Activated CD8-positive, alpha-beta memory T cell treated with anti-CD3 and anti-CD28 coated beads for 36 hours (primary cell): Measurements from ENCODE around the gene BCAS3. TPM values are rescaled to one million over a fixed set of nuclear protein-coding genes. Genes with fewer than 3 reads are reported as not detected.

Experiments
- CTCF ChIA-PET: fragments of 350-600 bp; sonication (Branson Sonifier 250); formaldehyde crosslinking; loops from one replicate; lab custom pipeline; 2021; ENCODE audit warnings: antibody characterized with exemption; lab: Charles Lee
- POLR2A ChIA-PET: fragments of 350-600 bp; sonication (Branson Sonifier 250); formaldehyde crosslinking; loops from one replicate; lab custom pipeline; 2021; ENCODE audit warnings: antibody characterized with exemption; lab: Charles Lee
- total RNA-seq, 2 experiments: library from RNA; stranded (reverse); gene quantifications; one replicate each; pipeline ENCODE4 v1.2.3, GENCODE V29; 2021

The BCAS3 gene
- total RNA-seq, 2 experiments from 2014 or later = 6.9 to 9.3 TPM

DNA sequence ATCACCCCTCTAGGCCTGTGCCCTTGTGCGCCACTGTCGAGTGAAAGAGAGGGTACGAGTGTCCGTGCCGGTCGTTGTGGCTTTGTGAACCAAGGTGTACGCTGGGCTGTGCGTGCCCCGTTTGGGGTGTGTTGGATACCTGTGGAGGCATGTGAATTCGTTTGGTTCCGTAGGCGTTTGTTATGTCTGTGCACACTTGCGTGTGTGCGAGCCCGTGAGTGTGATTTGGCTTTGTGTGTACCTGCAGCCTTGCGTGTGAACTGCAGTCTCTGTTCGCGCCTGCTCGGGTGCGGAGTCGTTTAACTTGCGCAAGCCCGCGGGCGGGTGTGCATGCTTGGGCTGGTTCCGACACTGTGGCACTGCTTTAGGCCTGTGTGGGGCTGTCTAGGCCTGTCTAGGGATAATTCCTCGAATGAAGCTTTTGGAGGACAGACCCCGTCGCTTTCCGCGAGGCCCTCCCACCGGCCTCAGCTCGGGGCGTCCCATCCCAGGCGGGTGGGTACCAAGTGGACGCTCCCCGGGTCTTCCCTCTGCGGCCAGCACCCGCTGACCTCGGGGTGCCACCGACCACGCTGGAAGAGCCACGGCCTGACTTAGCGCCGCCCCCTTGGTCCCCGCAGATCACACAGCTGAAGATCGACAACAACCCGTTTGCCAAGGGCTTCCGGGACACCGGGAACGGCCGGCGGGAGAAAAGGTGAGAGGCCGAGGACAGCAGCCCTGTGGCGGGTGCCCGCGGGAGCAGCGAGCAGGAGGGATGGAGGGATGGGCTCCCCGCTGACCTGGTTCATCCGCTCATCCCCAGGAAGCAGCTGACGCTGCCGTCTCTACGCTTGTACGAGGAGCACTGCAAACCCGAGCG is 726.4 kb downstream of the BCAS3 start:
- ChIA-PET POLR2A (no interaction called here), CTCF (interaction anchor here (1.3 kb wide), 1 partner anchor 662 kb away, joined by 3 read pairs; no protein-coding TSS in a partner anchor)

DNA sequence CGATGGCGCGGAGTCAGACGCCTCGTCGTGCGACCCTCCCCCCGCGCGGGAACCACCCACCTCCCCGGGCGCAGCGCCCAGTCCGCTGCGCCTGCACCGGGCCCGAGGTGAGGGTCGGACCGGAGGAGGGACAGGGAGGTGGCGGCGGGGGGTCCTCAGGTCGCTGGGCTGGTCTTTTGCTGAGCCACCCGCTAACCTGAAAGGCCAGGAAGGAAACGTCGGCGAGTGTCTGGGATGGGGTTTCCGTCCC is 726.9 kb downstream of the BCAS3 start:
- CTCF ChIA-PET = interaction anchor here (1.3 kb wide), 1 partner anchor 661 kb away, joined by 3 read pairs; no protein-coding TSS in a partner anchor
- POLR2A ChIA-PET = no interaction called here

DNA sequence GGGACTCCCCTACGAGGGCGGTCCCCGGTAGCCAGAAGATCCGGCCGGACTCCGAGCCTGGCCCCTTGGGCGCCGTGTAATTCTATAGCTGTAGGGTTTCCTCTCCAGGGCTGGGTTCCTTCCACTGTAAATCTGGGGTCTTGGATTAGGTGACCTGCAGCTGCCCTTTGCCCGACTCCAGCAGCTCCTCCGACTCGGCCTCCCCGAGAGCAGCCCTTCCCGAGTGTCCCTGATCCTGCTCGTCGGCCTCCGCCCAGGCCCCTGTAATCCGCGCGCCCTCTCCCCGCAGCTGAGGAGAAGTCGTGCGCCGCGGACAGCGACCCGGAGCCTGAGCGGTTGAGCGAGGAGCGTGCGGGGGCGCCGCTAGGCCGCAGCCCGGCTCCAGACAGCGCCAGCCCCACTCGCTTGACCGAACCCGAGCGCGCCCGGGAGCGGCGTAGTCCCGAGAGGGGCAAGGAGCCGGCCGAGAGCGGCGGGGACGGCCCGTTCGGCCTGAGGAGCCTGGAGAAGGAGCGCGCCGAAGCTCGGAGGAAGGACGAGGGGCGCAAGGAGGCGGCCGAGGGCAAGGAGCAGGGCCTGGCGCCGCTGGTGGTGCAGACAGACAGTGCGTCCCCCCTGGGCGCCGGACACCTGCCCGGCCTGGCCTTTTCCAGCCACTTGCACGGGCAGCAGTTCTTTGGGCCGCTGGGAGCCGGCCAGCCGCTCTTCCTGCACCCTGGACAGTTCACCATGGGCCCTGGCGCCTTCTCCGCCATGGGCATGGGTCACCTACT is 727.4 kb downstream of the BCAS3 start:
- ChIA-PET CTCF (interaction anchor here (1.3 kb wide), 1 partner anchor 661 kb away, joined by 3 read pairs; no protein-coding TSS in a partner anchor), POLR2A (interaction anchor here (0.6 kb wide), 2 partner anchors 8 to 619 kb away, joined by 3 to 4 read pairs; no protein-coding TSS in a partner anchor)

DNA sequence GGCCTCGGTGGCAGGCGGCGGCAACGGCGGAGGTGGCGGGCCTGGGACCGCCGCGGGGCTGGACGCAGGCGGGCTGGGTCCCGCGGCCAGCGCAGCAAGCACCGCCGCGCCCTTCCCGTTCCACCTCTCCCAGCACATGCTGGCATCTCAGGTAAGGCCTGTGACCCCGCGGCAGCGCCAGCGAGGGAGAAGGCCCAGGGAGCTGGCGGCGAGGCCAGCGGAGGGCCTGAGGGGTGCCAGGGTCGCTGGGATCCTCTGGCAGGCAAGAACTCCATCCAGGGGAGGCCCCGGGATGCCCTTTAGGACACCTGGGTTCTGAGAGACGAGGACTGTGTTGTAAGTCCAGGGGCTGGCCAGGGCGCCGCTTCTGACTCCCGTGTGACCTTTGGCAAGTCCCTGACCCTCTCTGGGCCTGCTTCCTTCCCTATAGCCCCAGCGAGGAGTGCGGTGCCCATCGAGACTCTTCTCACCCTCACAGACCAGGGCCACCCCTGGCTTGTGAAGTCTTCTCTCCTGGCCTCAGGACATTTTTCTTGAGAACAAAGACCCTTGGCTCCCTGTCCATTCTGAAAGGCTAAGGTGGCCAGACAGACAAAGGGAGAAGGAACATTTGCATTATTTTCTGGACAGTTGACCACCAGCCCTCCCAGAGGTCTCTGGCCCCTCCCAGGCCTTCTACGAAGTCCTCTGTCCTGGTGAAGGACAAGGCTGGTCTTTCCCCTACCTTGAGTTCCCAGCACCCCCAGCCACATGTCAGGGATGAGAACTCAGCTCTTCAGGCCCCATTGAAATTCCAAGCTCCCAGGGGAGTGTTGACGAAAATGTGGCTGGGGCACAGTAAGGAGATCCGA is 728.3 kb downstream of the BCAS3 start:
- ChIA-PET POLR2A (interaction anchor here (0.6 kb wide), 1 partner anchor 618 kb away, joined by 3 read pairs; no protein-coding TSS in a partner anchor), CTCF (no interaction called here)

DNA sequence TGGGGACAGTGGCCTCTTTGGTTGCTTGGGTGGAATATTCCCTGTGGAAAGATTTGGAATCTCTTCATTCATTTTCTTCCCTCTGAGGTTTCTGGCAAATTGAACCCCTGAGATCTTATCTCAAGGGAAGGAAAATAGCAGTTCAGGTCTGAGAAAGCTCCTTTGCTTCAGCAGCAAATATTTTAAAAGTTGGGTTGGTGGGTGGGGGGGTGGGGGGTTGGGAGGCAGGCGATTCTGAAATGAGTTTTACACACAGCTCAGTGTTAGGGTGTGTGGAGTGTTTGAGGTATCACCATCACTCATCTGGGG is 728.8 kb downstream of the BCAS3 start:
- CTCF ChIA-PET = no interaction called here

DNA sequence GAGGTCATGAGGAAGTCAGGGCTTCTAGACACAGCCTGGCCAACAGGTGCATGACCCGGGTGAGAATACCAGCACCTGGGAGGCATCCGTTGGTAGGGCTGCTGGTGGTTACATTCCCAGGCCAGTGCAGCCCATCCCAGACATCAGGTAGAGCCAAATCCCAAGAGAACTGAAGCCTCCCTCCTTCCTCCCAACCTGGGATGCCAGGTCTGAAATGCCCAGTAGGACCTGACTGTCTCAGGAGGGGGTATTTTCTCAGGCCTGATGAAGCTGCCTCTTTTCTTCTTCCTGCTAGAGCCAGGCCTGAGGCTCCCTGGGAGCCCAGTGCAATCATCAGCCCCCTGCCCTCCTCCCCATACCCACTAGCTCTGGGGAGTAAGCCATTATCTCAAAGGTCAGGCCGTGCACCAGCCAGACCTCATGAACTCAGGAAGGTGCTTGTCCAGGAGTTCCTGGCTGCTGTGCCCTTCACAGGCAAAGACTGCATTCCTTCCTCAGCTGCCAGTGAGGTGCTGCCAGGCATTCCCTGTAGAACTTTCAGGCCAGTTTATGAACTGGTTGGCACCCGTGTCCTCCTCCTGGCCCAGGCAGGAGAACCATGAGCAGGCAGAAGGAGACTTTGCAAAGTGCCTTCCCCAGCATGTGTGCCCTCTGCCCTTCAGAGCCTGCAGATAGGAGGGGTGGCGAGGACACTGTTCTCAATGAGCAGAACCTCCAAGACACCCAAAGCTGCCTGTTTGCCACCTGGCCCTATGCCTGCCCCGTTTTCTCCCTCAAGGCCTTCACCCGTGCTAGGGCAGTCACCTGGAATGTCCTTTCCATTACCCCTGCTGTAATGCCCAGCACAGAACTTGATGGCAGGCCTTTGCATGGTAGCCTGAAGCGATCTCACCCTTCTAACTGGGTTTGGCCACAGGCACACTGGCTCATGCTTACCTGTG is 729.6 kb downstream of the BCAS3 start:
- CTCF ChIA-PET = no interaction called here
- POLR2A ChIA-PET = no interaction called here

More for the DNA sequence above, 728.8 kb downstream of the BCAS3 start:
- POLR2A ChIA-PET = no interaction called here

DNA sequence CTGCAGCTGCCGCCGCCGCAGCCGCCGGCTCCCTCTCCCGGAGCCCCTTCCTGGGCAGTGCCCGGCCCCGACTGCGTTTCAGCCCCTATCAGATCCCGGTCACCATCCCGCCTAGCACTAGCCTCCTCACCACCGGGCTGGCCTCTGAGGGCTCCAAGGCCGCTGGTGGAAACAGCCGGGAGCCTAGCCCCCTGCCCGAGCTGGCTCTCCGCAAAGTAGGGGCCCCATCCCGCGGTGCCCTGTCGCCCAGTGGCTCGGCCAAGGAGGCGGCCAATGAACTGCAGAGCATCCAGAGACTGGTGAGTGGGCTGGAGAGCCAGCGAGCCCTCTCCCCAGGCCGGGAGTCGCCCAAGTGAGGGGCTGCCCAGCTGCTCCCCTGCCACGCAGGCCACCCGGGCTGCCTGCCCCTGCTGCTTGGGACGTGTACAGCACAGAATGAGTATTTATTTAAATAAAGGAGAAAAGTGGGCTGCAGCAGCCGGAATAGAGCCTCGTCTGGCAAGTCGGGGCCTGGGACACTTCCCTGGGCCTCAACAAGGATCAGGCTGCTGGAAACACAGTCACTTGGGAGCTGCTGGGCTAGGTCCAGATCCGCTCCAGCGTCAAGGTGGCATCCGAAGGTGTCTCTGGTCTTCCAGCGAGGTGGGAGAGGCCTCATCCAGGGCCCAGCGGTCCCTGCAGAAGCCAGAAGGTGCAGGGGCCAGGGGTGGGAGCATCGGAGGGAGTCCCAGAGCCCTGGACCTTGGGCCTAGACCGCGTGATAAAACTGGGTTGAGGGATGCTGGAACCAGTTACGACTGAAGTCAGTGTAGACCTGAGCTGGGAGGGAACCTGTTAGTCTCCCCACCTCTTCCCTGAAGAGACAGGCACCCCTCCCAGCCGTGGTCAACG is 730.7 kb downstream of the BCAS3 start:
- POLR2A ChIA-PET = no interaction called here
- CTCF ChIA-PET = interaction anchor here (0.9 kb wide), 1 partner anchor 13 kb away, joined by 3 read pairs; no protein-coding TSS in a partner anchor

DNA sequence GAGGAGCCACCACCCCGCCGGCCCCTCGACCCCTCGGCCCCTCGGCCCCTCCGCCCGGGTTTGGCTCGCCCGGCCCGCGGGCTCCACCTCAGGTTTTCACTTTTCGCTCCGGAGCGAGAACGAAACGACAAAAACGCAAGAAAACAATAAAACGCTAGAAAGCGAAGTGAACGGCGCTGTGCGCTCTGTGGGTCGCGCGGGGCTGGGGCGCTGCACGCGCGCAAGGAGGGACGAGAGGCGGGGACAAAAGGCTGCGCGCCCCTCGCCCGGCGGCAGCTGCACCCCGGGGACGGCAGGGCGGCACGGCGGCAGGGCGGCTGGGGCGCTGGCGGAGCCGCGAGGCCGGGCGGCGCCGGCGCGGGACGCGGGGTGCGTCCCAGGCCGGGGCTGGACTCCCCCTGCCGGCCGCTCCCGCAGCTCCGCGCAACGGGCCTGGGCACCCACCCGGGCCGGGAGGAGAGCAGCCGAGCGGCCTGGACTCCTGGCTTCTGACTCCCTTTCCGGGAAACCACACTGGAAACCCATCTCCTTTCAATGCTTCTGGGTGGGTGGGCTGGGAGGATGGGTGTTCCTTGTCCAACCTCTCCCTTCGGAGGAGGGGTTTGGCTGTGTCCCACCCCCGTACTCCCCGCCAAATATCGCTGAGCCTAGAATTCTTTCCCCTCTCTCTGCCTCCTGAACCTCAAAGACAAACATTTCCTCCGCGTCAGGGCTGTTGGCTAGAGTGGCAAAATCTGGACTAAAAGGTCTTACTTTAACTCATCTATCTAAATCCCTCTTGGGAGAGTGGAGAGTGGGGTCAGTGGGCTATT is 731.9 kb downstream of the BCAS3 start:
- ChIA-PET POLR2A (no interaction called here), CTCF (interaction anchor here (0.9 to 5.0 kb wide), 3 partner anchors 9 to 689 kb away, joined by 3 to 33 read pairs (median 5); partner anchors contain the start of gene TBX2)

DNA sequence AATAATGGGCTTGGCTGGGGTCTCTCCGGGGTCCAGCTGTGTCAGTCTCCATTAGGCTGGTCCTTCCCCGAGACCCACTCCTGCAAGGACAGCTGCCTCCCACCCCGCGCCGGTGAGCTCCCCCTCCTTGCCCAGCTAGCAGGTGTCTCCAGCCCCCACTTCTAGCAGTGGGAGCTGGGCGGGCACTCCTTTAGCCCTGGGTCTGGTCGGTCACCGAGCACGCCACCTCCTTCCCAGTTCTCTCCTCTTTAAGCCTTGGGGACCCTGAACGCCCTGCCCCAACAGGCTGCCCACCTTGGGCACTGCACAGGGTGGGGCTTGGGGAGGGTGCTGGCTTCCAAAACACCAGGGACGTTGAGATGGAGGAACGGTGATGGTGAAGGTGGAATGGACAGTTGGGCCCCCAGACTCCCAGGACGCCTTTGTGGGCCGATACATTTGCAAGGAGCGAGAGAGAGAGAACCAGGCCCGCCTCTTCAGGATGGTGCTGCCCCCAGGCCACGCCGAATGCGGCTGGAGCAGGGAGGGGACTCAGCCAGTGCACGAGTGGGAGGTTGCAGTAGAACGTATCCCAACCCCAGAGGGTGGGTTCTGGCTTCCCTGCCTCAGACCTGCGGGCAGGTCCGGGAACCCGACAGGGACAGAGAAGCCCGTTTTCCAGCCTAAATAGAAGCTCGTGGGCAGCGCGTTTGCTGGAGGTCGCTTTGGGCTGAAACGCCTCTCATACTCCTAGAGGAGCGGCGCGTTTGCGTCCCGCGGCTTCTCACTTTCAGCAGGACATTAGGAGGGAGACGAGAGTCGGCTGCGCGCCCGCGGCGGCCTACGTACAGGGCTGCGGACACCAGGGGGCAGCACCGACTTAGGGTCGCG is 732.7 kb downstream of the BCAS3 start:
- POLR2A ChIA-PET = no interaction called here
- CTCF ChIA-PET = interaction anchor here (2.5 to 5.0 kb wide), 2 partner anchors 9 to 690 kb away, joined by 5 to 33 read pairs; partner anchors contain the start of gene TBX2

DNA sequence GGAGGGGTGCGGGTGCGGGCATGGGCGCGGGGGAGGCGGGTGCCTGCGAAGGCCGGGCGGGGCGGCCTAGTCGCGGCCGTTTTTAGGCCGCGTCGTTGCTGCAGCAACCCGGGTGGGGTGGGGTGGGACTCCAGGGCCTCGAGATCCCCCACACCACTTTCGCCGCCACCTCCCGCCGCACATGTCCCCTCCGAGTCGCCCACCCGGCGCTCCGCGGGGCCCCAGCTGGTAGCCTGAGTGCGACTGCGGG is 733.3 kb downstream of the BCAS3 start:
- CTCF ChIA-PET = interaction anchor here (2.5 to 5.0 kb wide), 2 partner anchors 10 to 690 kb away, joined by 5 to 33 read pairs; partner anchors contain the start of gene TBX2

DNA sequence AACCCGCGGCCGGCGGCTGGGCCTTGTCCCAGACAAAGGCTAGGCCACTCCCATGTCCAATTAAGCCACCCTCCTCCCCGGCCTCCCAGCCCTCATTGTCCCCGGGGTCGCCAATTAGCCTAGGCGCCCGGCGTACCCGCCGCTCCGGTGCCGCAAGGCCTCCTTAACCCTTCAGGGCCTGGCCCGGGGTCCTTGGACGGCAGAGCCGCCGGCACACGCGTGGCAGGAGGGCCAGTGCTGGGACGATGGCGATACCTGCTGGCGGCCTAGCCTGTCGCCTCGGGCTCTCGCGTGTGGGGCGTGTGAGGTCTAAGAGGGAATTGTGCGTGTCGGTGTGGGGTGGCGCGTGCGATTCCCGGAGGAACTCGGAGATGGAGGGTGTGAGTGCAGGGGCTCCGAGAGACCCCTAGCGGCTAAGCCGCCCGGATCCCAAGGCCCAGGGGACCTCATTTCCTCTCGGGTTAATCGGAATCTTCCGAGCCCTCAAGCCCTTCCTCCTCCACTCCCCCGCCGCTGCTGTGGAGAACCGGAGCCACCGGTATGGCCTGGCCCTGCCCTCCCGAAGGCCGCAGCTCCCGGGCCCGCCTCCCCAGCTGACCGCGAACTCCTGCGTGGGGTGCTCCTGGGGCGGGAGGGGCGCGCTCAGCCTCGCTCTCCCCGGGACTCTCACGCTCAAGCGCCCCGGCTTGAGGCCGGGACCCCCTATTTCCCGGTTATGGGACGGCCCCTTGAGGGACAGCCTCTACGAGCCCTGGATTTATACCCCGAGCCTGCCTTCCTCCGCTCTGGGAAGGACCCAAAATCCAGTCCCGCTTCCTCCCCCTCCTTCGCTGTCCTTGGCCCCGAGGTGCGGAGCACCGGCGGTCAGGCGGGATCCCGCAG is 733.9 kb downstream of the BCAS3 start:
- CTCF ChIA-PET = interaction anchor here (0.6 to 5.0 kb wide), 16 partner anchors 9 to 691 kb away, joined by 3 to 33 read pairs (median 4); partner anchors contain the start of gene TBX2
- POLR2A ChIA-PET = no interaction called here

More for the DNA sequence above, 733.3 kb downstream of the BCAS3 start:
- POLR2A ChIA-PET = no interaction called here

DNA sequence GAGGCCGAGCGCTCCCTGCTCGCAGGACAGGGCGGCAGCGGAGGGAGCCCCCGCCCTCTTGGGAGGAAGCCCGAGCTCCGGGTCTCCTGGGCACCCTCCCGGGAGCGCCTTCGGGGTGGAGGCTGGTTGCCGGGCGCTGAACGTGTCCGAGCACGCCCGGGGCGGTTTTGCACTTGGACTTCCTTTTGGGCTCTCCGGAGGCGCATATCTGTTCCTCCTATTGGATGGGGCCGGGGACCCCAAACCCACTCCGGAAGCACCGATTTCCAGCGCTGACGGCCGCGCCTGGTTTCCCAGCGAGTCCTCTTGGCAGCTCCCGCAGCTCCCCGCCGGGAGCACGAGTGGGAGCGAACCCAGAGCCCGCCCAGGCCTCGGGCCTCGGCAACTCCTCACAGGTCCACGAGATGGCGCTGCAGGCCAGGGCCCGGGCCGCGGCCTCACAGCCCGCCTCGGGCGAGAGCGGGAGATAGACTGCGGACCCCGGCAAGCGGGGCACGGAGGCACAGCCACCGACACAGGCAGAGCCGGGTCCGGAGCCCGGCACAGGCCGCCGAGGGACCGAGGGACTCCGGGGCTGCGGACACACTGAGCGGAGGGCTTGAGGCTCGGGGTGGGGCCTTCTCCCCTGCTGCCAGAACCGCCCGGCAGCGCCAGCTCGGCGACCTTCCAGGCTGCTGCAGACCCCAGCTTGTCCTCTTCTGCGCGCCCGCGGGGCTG is 734.6 kb downstream of the BCAS3 start:
- ChIA-PET POLR2A (no interaction called here), CTCF (interaction anchor here (0.6 to 5.0 kb wide), 17 partner anchors 9 to 440 kb away, joined by 3 to 33 read pairs (median 4); partner anchors contain the start of gene TBX2)

DNA sequence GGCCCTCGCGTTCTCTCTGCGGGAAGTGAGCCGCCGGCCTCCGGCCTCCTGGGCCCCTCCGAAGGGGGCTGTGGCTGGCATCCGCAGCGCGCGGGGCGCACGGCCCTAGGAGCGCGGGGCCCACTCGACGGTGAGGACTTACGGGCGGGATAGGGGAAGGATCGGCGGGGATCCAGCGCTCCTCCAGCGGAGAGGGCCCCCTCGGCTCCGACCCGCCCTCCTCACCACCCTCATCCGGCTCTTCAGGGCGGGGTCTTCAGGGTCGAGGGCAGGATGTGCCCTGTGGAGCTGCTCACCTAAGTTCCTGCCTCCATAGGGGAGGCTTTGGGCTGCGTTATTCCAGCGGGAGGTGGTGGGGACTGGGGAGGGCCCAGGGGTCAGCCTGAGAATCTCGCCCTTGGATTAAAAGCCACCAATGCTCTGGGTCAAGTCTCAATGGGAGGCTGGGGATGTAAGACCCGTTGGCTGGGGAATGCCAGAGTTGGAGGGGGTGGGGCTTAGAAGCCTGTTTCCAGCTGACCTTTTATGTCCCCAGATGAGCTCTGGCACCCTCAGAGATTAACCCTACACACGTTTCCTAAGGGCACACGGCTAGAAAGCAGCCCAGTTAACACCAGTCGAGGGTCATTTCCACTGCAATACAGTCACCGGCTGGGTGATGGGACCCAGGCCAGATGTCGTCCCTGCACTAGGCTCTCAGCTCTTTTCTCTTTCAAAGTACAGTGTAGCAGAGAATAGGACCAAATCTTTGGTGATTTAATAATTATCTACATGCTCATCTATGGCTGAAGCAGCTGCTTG is 735.4 kb downstream of the BCAS3 start:
- ChIA-PET CTCF (interaction anchor here (1.0 to 5.0 kb wide), 10 partner anchors 8 to 441 kb away, joined by 3 to 33 read pairs (median 4); partner anchors contain the start of gene TBX2), POLR2A (interaction anchor here (0.6 kb wide), 1 partner anchor 542 kb away, joined by 4 read pairs; no protein-coding TSS in a partner anchor)
